Left lobe of liver (tissue), 2 donors: ENCODE data around the gene FBL. TPM values are rescaled to one million over a fixed set of nuclear protein-coding genes. Genes with fewer than 3 reads are reported as not detected.

Source experiments
- ATAC-seq: fragments of 200-7000 bp; cut with Tn5 transposase; one replicate; pipeline ENCODE4 v1.9.1; 2020; ENCODE audit warnings: mild to moderate bottlenecking, moderate library complexity
- DNase-seq: peaks from one replicate; pipeline ENCODE4 v3.0.0-alpha.2; 2020; ENCODE audit warnings: low spot score
- total RNA-seq: library from RNA; stranded (reverse); gene quantifications from one replicate; pipeline ENCODE4 v1.2.1, GENCODE V29; 2021
- donor health status: DM: no; HTN: no; CAD: no; lungs with moderate emphysema.
- donor health status: DM: no; HTN: yes; CAD: no.

The FBL gene
- total RNA-seq, 1 donor from 2014 or later, result 43.0 TPM

DNA sequence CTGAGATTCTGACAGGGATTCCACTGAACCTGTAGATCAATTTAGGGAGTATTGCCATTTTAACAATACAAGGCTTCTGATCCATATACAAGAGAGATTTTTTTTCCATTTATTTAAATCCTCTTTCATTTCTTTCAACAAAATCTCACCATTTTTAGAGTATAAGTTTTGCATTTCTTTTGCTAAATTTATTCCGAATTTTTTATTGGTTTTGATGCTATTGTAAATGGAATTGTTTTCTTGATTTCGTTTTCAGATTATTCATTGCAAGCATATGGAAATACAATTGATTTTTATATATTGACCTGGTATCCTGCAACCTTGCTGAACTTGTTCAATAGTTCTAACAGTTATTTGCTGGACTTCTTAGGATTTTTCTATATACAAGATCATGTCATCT is 49.1 kb downstream of the FBL start:
- DNase-seq, result no peak
- no peak for ATAC-seq

DNA sequence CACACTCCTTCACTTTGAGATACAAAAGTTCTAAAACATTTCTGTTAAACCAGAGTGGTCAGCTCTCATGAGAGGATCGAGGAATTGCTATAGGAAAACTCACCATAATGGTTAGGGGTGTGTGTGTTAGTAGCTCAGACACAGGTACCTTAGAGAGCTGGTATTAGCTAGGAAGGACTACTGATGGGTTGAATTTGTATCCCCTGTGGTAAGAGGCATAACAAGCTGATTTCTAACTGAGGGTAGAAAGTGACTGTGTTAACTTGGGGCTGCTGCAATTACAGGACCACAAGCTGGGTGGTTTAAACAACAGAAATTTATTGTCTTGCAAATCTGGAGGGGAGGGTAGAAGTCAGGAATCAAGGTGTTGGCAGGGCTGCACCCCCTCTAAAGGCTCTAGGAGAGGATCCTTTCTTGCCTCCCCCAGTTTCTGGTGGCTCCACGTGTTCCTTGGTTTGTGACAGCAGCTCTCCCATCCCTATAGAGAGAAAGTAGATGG is 50.1 kb downstream of the FBL start:
- ATAC-seq (no peak), DNase-seq (no peak)

DNA sequence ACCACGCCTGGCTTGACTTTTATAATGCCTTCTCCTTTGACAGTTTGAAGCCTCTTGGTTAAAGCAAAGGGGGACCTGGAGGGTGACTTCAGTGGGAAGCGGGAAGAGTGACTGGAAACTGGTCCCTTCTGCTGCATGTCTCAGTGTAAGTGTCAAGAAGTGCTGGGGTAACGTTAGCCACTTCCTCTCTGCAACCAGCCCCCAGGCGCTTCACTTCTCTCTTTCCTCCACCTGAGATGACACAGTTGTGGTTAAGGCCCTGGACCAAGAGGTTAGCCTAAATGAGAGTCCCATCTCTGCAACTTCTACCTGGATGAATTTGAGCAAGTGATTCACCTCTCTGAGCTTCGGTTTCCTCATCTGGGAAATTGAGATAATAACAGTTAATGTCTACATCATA is 51.2 kb downstream of the FBL start:
- ATAC-seq (no peak), DNase-seq (no peak)

DNA sequence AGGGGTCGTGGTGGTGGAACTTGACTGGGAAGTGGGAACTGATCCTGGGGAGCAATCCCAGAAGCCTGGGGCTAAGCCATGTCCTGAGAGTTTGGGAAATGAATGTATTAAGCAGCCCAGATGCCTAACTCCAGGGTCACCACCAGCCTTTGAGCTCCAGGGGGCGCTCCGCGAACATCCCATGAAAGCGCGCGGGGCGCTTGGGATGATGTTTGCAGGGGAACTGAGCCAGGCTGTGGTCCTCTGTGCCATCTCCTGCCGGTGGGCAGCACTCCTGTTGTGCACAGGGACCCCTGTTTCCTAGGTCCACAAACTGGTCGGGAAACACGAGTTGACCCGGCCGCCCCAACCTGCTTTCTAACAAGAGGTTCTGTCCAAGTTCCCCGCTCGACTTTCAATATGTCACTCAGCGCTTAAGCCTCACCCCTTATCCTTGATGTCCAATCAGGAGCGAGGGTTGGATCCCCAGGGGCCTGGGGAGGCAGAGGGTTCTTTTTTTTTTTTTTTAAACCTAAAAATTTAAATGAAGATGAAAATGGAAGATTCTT is 53.1 kb downstream of the FBL start:
- ATAC-seq (peak; percentile 100), DNase-seq (peak; percentile 71)

DNA sequence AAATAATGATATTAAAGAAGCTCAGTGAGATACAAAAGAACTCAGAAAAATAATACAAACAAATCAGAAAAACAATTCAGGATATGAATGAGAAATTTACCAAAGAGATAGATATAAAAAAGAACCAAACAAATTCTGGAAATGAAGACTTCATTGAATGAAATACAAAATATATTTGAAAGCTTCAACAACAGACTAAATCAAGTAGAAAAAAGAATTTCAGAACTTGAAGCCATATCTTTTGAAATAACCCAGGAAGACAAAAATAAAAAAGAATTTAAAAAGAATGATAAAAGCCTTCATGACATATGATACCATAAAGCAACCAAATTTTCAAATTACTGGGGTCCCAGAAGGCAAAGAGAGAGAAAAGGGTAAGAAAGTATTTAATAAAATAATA is 57.9 kb downstream of the FBL start:
- ATAC-seq, result no peak
- DNase-seq, result no peak

Other genes with a start within 250 kb of the FBL start
- gene LGALS13, start 243.9 kb downstream of the FBL start, total RNA-seq, result not detected
- gene LGALS16, start 190.5 kb downstream of the FBL start, total RNA-seq, result not detected
- gene LGALS14, start 141.9 kb downstream of the FBL start, total RNA-seq, result not detected
- gene CLC, start 108.3 kb downstream of the FBL start, total RNA-seq, result not detected
- not detected for gene LEUTX, start 67.5 kb downstream of the FBL start, total RNA-seq
- gene DYRK1B, start 12.2 kb downstream of the FBL start, total RNA-seq, result 5.5 TPM
- gene FCGBP, start 88.3 kb upstream of the FBL start, total RNA-seq, result 7.3 TPM
- 47.9 TPM for gene PSMC4, start 124.8 kb upstream of the FBL start, total RNA-seq
- gene ZNF546, start 150.7 kb upstream of the FBL start, total RNA-seq, result 4.7 TPM
- gene ZNF780B, start 209.9 kb upstream of the FBL start, total RNA-seq, result 7.0 TPM
- gene ZNF780A, start 244.6 kb upstream of the FBL start, total RNA-seq, result 15.9 TPM